Activated CD8-positive, alpha-beta T cell treated with anti-CD3 and anti-CD28 coated beads, Interleukin-2, amount 10 ng/mL, durations not matched to agents 7 days and 5 days (primary cell): ENCODE data around the gene ACSS2. TPM values are rescaled to one million over a fixed set of nuclear protein-coding genes. Genes with fewer than 3 reads are reported as not detected.

Source experiments
- ATAC-seq: fragments of 150-1000 bp; cut with Tn5 transposase; one replicate; pipeline ENCODE4 v1.10.0; 2021; ENCODE audit warnings: moderate library complexity
- CTCF ChIA-PET: fragments of 350-600 bp; sonication (Branson Sonifier 250); formaldehyde crosslinking; loops from one replicate; lab custom pipeline; 2021; ENCODE audit warnings: antibody characterized with exemption; lab: Charles Lee
- POLR2A ChIA-PET: fragments of 350-600 bp; sonication (Branson Sonifier 250); formaldehyde crosslinking; loops from one replicate; lab custom pipeline; 2021; ENCODE audit warnings: antibody characterized with exemption; lab: Charles Lee
- DNase-seq: peaks from one replicate; pipeline ENCODE4 v3.0.0-alpha.2; 2020
- H3K27ac Mint-ChIP-seq: one replicate; pipeline ENCODE4 v1.8.0; 2021; ENCODE audit warnings: mild to moderate bottlenecking, mixed read lengths
- H3K27me3 Mint-ChIP-seq: one replicate; pipeline ENCODE4 v1.8.0; 2021; ENCODE audit warnings: low read depth, mixed read lengths
- H3K36me3 Mint-ChIP-seq: one replicate; pipeline ENCODE4 v1.8.0; 2021; ENCODE audit warnings: low read depth, mixed read lengths
- H3K4me1 Mint-ChIP-seq: one replicate; pipeline ENCODE4 v1.8.0; 2021; ENCODE audit warnings: low read depth, mixed read lengths
- H3K4me3 Mint-ChIP-seq: one replicate; pipeline ENCODE4 v1.8.0; 2021; ENCODE audit warnings: mild to moderate bottlenecking, mixed read lengths
- H3K9me3 Mint-ChIP-seq: one replicate; pipeline ENCODE4 v1.8.0; 2022; ENCODE audit warnings: mixed read lengths; ENCODE audit not compliant: insufficient read depth
- total RNA-seq, 2 experiments: library from RNA; stranded (reverse); gene quantifications; one replicate each; pipeline ENCODE4 v1.2.3, GENCODE V29; 2021

The ACSS2 gene
- total RNA-seq, 2 experiments from 2014 or later, result 24.0 to 25.5 TPM

DNA sequence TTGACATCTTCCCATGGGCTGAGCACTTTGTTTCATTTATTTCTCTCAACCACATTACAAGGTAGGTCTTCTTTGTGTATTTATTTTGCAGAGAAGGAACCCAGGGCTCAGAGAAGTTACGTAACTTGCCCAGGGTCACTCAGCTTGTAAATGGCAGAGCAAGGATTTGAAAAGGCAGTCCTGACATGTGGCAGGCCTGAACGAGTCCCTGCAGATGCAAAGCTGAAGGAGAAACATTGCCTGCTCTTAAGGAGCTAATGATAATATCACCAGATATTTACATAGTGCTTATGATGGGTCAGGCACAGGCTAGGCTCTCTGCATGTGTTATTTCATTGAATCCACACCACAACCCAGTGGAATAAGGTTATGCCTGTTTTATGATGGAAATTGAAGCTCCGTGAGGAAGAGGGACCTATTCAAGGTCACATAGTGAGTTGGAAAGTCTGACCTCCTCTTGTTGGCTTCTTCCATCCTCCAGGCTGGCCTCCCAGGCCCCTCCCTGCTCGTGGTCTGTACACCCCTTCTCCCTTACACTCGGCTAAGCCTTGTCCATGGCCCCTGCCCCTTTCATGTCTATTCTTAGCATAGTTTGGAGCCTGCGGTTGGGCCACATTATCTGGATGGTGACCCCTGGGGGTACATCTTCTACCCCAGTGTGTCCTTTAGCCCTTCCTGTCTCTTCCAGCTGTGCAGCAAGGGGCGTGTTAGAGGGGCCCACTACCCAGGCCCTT, 91.8 kb downstream of the ACSS2 start:
- CTCF ChIA-PET, result interaction anchor here (1.2 kb wide), 1 partner anchor 92 kb away, joined by 3 read pairs; the partner anchor contains the start of gene ACSS2
- Mint-ChIP-seq H3K9me3 (no peaks in the 10 kb centered on the region), H3K4me1 (no peaks in the 10 kb centered on the region), H3K27ac (no peak overlapping the region), H3K36me3 (no peaks in the 10 kb centered on the region), H3K4me3 (no peak overlapping the region), H3K27me3 (peaks cover 2% of the 10 kb centered on the region)
- POLR2A ChIA-PET, result no interaction called here
- ATAC-seq (no peak), DNase-seq (no peak)

DNA sequence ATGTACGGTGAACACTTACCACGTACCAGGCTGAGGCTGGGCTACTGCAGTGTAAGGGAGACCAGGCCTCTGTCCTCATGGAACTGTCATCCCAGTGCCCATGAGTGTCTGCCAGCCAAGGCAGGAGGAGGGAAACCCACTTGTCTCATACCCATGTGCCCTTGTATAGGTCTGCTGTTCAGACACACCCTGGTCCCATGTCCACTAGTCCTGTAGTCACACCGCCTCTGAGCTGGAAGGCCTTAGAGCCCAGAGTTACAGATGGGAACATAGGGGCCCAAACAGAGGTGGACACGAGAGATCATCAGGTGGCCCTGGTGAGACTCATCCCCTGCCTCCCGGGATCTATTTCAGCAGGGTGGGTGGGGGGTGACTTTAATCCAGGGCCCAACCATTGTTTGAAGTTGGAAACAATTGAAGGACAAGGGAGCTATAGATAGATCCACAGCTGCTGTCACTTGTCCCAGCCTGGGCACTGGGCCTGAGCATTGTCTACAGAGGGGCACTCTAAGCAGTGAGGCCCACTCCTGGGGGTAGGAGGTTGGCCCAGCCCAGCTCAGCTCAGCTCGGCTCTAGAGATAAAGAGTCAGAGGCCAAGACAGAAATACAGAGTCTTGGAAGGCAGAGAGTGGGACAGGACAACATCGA, 93.9 kb downstream of the ACSS2 start:
- Mint-ChIP-seq H3K4me1 (no peaks in the 10 kb centered on the region), H3K4me3 (no peak overlapping the region), H3K9me3 (no peaks in the 10 kb centered on the region), H3K36me3 (no peaks in the 10 kb centered on the region), H3K27me3 (peaks cover 3% of the 10 kb centered on the region), H3K27ac (no peak overlapping the region)
- no peak for DNase-seq
- no peak for ATAC-seq
- ChIA-PET POLR2A (no interaction called here), CTCF (no interaction called here)

- peaks cover 3% of the 10 kb centered on the region for H3K27me3 Mint-ChIP-seq
- H3K4me3 Mint-ChIP-seq, result no peak overlapping the region
- ChIA-PET CTCF (no interaction called here), POLR2A (no interaction called here)
- H3K4me1 Mint-ChIP-seq, result no peaks in the 10 kb centered on the region
- DNase-seq, result no peak
- no peak for ATAC-seq
- H3K36me3 Mint-ChIP-seq, result no peaks in the 10 kb centered on the region
- no peaks in the 10 kb centered on the region for H3K9me3 Mint-ChIP-seq
- no peak overlapping the region for H3K27ac Mint-ChIP-seq
These were observed 94.6 kb downstream of the ACSS2 start for GRCh38 chr20:34970846-34971560.

DNA sequence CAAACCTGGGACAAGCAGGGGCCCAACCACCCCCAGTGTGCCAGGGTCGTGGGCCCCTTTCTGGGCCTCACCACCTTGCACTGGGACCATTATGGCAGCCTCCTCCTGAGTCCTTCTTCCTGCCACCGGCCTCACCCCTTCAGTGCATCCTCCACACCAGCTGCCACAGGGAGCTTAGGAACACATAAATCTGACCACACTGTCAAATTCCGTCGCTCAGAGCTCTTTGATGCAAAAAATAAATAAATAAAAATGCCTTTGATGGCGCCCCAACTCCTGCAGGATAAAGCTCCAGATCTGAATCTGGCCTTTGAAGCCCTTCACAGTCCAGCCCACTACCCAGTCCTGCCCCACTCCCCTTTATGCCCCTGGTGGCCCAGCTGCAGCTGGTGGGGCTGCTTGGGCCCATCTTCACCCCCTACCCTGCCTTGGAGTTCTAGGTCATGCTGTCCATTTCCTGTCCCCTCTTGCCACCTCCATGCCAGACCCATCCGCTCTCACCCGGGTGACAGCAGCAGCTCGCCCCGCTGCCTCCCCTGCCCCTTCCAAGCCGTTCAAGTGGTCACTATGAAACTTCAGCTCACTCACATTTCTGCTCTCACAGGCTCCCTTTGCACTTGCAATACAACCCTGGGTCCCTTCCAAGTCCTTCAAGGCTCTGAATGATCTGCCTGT, 95.3 kb downstream of the ACSS2 start:
- DNase-seq, result no peak
- Mint-ChIP-seq H3K4me3 (no peak overlapping the region), H3K9me3 (no peaks in the 10 kb centered on the region), H3K36me3 (no peaks in the 10 kb centered on the region), H3K27ac (no peak overlapping the region), H3K4me1 (no peaks in the 10 kb centered on the region), H3K27me3 (peaks cover 3% of the 10 kb centered on the region)
- ATAC-seq, result no peak
- POLR2A ChIA-PET, result interaction anchor here (0.5 kb wide), 1 partner anchor 161 kb away, joined by 3 read pairs; no protein-coding TSS in a partner anchor
- CTCF ChIA-PET, result no interaction called here

DNA sequence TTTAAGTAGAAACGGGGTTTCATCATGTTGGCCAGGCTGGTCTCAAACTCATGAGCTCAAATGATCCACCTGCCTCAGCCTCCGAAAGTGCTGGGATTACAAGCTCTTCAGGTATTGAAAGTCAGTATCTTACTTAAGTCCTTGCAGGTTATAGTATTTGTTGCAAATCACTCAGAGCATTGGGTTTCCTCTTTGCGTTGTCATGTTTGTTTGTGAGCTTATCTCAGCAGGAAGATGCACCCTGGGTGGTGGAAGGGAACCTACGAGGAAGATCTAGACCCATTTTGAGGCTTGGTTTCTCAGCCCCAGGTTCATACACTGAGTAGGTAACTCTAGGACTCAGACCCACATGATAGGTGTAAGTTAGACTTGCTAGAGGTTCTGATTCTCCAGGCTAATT, 97.8 kb downstream of the ACSS2 start:
- Mint-ChIP-seq H3K36me3 (no peaks in the 10 kb centered on the region), H3K9me3 (no peaks in the 10 kb centered on the region), H3K27ac (no peak overlapping the region), H3K4me3 (no peak overlapping the region), H3K4me1 (no peaks in the 10 kb centered on the region), H3K27me3 (peaks cover 6% of the 10 kb centered on the region)
- no peak for ATAC-seq
- DNase-seq, result no peak
- ChIA-PET POLR2A (no interaction called here), CTCF (interaction anchor here (1.1 kb wide), 1 partner anchor 73 kb away, joined by 3 read pairs; no protein-coding TSS in a partner anchor)

GRCh38 chr20:34976286-34976685, 99.9 kb downstream of the ACSS2 start:
- no peak overlapping the region for H3K4me3 Mint-ChIP-seq
- no peaks in the 10 kb centered on the region for H3K4me1 Mint-ChIP-seq
- ChIA-PET POLR2A (no interaction called here), CTCF (no interaction called here)
- H3K9me3 Mint-ChIP-seq, result no peaks in the 10 kb centered on the region
- H3K36me3 Mint-ChIP-seq, result no peaks in the 10 kb centered on the region
- H3K27me3 Mint-ChIP-seq, result peaks cover 6% of the 10 kb centered on the region
- ATAC-seq, result no peak
- no peak overlapping the region for H3K27ac Mint-ChIP-seq
- no peak for DNase-seq

Other genes with a start within 250 kb of the ACSS2 start
- 10 to 100 TPM; 19.1 to 21.2 TPM for gene PIGU, start 199.5 kb upstream of the ACSS2 start, total RNA-seq
- gene TP53INP2, start 172.3 kb upstream of the ACSS2 start, total RNA-seq, result 1 to 10 TPM; 2.0 to 2.1 TPM
- gene NCOA6, start 51.0 kb upstream of the ACSS2 start, total RNA-seq, result 10 to 100 TPM; 25.8 to 26.9 TPM
- gene GGT7, start 3.8 kb upstream of the ACSS2 start, total RNA-seq, result 1 to 10 TPM; 5.2 to 6.0 TPM
- 10 to 100 TPM; 55.1 to 55.6 TPM for gene GSS, start 79.2 kb downstream of the ACSS2 start, total RNA-seq
- under 1 TPM; 0.13 to 0.26 TPM for gene MYH7B, start 79.3 kb downstream of the ACSS2 start, total RNA-seq
- gene TRPC4AP, start 216.2 kb downstream of the ACSS2 start, total RNA-seq, result 10 to 100 TPM; 43.2 to 44.6 TPM